ENCODE measurements around the gene CACUL1.

DNA sequence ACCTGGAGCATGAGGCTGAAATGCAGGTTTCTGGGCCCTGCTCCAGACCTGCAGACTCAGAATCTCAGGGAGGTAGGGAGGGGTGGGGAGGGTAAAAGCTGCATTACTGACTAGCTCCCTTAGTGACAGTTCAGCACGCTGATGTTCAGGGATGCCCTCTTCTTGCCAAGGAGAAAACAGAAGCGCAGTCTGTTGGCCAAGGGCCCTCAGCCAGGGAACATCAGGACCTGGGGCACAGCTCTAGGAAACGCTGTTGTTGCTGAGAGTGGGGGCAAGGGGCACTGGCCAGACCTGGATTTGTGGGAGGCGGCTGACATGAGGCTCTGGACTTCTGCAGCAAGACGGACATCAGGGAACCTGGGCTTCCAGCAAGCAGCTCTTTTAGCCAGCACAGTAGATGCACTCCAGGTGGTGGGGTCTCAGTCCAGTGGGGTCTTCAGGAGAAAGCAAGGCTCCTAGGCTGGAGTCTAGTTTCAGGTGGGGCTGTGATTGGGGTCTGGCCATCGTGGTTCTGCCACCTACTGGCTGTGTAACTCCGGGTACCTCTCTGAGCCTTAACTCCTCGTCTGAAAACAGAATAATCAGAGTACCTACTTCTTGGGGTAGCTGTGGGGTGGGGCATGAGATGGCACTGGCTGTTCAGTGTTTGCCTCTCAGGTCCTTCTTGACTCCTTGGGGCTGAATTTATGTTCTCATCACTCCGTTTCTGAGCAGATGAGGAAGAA, 86.4 kb downstream of the CACUL1 start:
- TF ChIP-seq, protein P1, sequence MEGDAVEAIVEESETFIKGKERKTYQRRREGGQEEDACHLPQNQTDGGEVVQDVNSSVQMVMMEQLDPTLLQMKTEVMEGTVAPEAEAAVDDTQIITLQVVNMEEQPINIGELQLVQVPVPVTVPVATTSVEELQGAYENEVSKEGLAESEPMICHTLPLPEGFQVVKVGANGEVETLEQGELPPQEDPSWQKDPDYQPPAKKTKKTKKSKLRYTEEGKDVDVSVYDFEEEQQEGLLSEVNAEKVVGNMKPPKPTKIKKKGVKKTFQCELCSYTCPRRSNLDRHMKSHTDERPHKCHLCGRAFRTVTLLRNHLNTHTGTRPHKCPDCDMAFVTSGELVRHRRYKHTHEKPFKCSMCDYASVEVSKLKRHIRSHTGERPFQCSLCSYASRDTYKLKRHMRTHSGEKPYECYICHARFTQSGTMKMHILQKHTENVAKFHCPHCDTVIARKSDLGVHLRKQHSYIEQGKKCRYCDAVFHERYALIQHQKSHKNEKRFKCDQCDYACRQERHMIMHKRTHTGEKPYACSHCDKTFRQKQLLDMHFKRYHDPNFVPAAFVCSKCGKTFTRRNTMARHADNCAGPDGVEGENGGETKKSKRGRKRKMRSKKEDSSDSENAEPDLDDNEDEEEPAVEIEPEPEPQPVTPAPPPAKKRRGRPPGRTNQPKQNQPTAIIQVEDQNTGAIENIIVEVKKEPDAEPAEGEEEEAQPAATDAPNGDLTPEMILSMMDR (IDR thresholded peaks at IDR 0.05) = no peak
- no peak for TF ChIP-seq POLR2A (IDR thresholded peaks at IDR 0.05)
